Fibroblast of the aortic adventitia (primary cell): Measurements from ENCODE around the gene HOXB7. TPM values are rescaled to one million over a fixed set of nuclear protein-coding genes. Genes with fewer than 3 reads are reported as not detected.
A peak's percentile ranks its signal among the peaks of the same experiment; 100 is the strongest.

Experiments used
- DNase-seq: peaks from one replicate; pipeline ENCODE4 v3.0.0-alpha.2; 2010; ENCODE audit warnings: low read depth
- H3K4me3 ChIP-seq: 2 replicates; pipeline ENCODE4 v1.5.1; 2011; ENCODE audit warnings: low read depth, mild to moderate bottlenecking, control low read depth, low read length, moderate library complexity
- CTCF ChIP-seq: IDR thresholded peaks from 2 replicates; pipeline ENCODE4 v1.5.1; 2011; ENCODE audit warnings: mild to moderate bottlenecking, low read length, control low read depth, inconsistent platforms; ENCODE audit not compliant: insufficient read depth
- total RNA-seq: library from RNA; depleted of rRNA; stranded (reverse); fragments of >200 nt; gene quantifications from 2 replicates; pipeline ENCODE4 v1.2.3, GENCODE V29; 2012; ENCODE audit warnings: low replicate concordance

The HOXB7 gene
- total RNA-seq, 1 donor = 0.18 TPM

GRCh38 chr17:48611213-48611612, 396 bp upstream of the HOXB7 start:
- peak overlapping the region; percentile 55 for H3K4me3 ChIP-seq
- no peak for TF ChIP-seq CTCF
- DNase-seq = no peak

GRCh38 chr17:48609759-48610281, 997 bp downstream of the HOXB7 start:
- no peak for DNase-seq
- TF ChIP-seq CTCF = no peak
- H3K4me3 ChIP-seq = peak overlapping the region; percentile 55

GRCh38 chr17:48609033-48609432, 1.8 kb downstream of the HOXB7 start:
- no peak overlapping the region for H3K4me3 ChIP-seq
- no peak for TF ChIP-seq CTCF
- DNase-seq = no peak

GRCh38 chr17:48608494-48608834, 2.4 kb downstream of the HOXB7 start:
- no peak overlapping the region for H3K4me3 ChIP-seq
- DNase-seq = no peak
- no peak for TF ChIP-seq CTCF

- DNase-seq = no peak
- no peak overlapping the region for H3K4me3 ChIP-seq
- TF ChIP-seq CTCF = no peak
Measured at GRCh38 chr17:48606892-48607614, 3.8 kb downstream of the HOXB7 start.

- no peak for TF ChIP-seq CTCF
- DNase-seq = no peak
- no peak overlapping the region for H3K4me3 ChIP-seq
Measured at GRCh38 chr17:48605991-48606891, 4.6 kb downstream of the HOXB7 start.
